Fibroblast of mammary gland (primary cell): Measurements from ENCODE around the gene KCNK13.
"Not testable (repeated sequence)": the region's sequence is repeated elsewhere in the genome, so short reads cannot be mapped to it uniquely, and the experiment has no call there.

Source experiments
- DNase-seq: peaks from one replicate; pipeline ENCODE4 v3.0.0-alpha.2; 2010; ENCODE audit warnings: low read depth
- H3K4me3 ChIP-seq: 2 replicates; pipeline ENCODE4 v1.5.1; 2011; ENCODE audit warnings: low read depth, mild to moderate bottlenecking, low read length, moderate library complexity; ENCODE audit not compliant: control insufficient read depth
- TF ChIP-seq, protein P1 (sequence below): conservative IDR thresholded peaks from 2 replicates; pipeline ENCODE4 v1.5.1; 2011; ENCODE audit warnings: low read depth, low read length, inconsistent platforms; ENCODE audit not compliant: control insufficient read depth, insufficient read depth

The KCNK13 gene

DNA sequence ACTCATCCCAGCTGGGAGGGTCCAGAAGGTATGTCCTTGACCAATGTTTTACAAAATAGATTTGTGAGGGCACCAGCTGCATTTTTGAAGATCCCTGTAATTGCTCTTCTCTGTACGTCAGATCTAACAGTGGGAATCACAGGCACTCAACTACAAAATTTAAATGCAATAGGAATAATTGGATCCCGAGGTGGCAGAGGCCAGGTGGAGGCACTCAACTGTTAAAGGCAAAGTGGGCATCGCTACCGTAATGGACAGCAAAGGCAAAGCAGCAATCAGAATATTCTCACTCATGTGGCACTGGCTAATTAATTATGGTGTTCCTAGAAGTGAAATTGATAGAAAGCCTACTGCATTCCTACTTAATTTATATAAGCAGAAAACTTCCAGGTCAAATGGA, 166.7 kb downstream of the KCNK13 start:
- DNase-seq: no peak
- no peak overlapping the region for H3K4me3 ChIP-seq

DNA sequence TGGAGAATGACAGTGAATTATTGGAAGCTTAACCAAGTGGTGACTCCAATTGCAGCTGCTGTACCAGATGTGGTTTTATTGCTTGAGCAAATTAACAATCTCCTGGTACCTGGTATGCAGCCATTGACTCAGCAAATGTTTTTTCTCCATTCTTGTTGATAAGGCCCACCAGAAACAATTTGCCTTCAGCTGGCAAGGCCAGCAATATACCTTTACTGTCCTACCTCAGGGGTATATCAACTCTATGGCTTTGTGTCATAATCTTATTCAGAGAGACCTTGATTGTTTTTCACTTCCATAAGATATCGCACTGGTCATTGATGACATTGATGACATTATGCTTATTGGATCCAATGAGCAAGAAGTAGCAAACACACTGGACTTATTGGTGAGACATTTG, 168.1 kb downstream of the KCNK13 start:
- not testable (repeated sequence) for H3K4me3 ChIP-seq, DNase-seq

More for the DNA sequence above, 166.7 kb downstream of the KCNK13 start:
- TF ChIP-seq, protein P1, sequence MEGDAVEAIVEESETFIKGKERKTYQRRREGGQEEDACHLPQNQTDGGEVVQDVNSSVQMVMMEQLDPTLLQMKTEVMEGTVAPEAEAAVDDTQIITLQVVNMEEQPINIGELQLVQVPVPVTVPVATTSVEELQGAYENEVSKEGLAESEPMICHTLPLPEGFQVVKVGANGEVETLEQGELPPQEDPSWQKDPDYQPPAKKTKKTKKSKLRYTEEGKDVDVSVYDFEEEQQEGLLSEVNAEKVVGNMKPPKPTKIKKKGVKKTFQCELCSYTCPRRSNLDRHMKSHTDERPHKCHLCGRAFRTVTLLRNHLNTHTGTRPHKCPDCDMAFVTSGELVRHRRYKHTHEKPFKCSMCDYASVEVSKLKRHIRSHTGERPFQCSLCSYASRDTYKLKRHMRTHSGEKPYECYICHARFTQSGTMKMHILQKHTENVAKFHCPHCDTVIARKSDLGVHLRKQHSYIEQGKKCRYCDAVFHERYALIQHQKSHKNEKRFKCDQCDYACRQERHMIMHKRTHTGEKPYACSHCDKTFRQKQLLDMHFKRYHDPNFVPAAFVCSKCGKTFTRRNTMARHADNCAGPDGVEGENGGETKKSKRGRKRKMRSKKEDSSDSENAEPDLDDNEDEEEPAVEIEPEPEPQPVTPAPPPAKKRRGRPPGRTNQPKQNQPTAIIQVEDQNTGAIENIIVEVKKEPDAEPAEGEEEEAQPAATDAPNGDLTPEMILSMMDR: no peak
